ENCODE measurements around the gene HNRNPL. TPM values are rescaled to one million over a fixed set of nuclear protein-coding genes. Genes with fewer than 3 reads are reported as not detected.
"Not testable (repeated sequence)": the region's sequence is repeated elsewhere in the genome, so short reads cannot be mapped to it uniquely, and the experiment has no call there.

Gene HNRNPL
- total and polyA plus RNA-seq, 2 experiments from 2014 or later, result 184 to 209 TPM

- TF ChIP-seq EZH2 (IDR thresholded peaks at IDR 0.05; ENCODE audit: borderline replicate concordance) (no peak), CTCF (IDR thresholded peaks at IDR 0.05; ENCODE audit: poor library complexity) (no peak), EZH2phosphoT487 (IDR thresholded peaks at IDR 0.05; ENCODE audit: low read depth, severe bottlenecking, unreplicated experiment) (no peak)
- no peak overlapping the region for H2AFZ ChIP-seq
- no peak overlapping the region for H3K27ac ChIP-seq
- DNase-seq (ENCODE audit: low spot score), result no peak
- WGBS (ENCODE audit: low lambda C conversion rate, missing lambda C conversion rate), result 93% methylated on average over 48 of the region's 71 CpGs
- H3K4me1 ChIP-seq (ENCODE audit: insufficient read depth), result no peaks in the 10 kb centered on the region
- no peaks in the 10 kb centered on the region for H3K27me3 ChIP-seq
- H4K20me1 ChIP-seq (ENCODE audit: insufficient read depth, poor library complexity, severe bottlenecking), result no peaks in the 10 kb centered on the region
- H3K9me2 ChIP-seq (replicated peaks; ENCODE audit: insufficient read depth), result no peaks in the 10 kb centered on the region
- H3K9me3 ChIP-seq (ENCODE audit: low read depth), result no peaks in the 10 kb centered on the region
- H3K79me2 ChIP-seq, result no peaks in the 10 kb centered on the region
- no peak overlapping the region for H3K4me2 ChIP-seq
- H3K4me3 ChIP-seq, result no peak overlapping the region
- H3K36me3 ChIP-seq (replicated peaks; ENCODE audit: insufficient read depth, low read depth), result no peaks in the 10 kb centered on the region
Measured at GRCh38 chr19:38792250-38793111, 57.3 kb downstream of the HNRNPL start.

GRCh38 chr19:38791451-38792064 is 58.2 kb downstream of the HNRNPL start:
- H3K79me2 ChIP-seq; H3K4me3 ChIP-seq; H3K9me2 ChIP-seq (replicated peaks; ENCODE audit: insufficient read depth); H3K36me3 ChIP-seq (replicated peaks; ENCODE audit: insufficient read depth, low read depth); H3K9me3 ChIP-seq (ENCODE audit: low read depth); H3K27me3 ChIP-seq; DNase-seq (ENCODE audit: low spot score); H3K27ac ChIP-seq; H4K20me1 ChIP-seq (ENCODE audit: insufficient read depth, poor library complexity, severe bottlenecking); H3K4me1 ChIP-seq (ENCODE audit: insufficient read depth); H2AFZ ChIP-seq; H3K4me2 ChIP-seq: not testable (repeated sequence)
- WGBS (ENCODE audit: low lambda C conversion rate, missing lambda C conversion rate), result no CpG with 5 or more reads among the region's 40 CpGs

- H4K20me1 ChIP-seq (ENCODE audit: insufficient read depth, poor library complexity, severe bottlenecking); DNase-seq (ENCODE audit: low spot score); H3K9me2 ChIP-seq (replicated peaks; ENCODE audit: insufficient read depth); H3K27ac ChIP-seq; H3K27me3 ChIP-seq; H3K4me3 ChIP-seq; H3K9me3 ChIP-seq (ENCODE audit: low read depth); H3K4me1 ChIP-seq (ENCODE audit: insufficient read depth); H3K79me2 ChIP-seq; H3K36me3 ChIP-seq (replicated peaks; ENCODE audit: insufficient read depth, low read depth); H3K4me2 ChIP-seq; H2AFZ ChIP-seq: not testable (repeated sequence)
- 85% methylated on average over 11 of the region's 49 CpGs for WGBS (ENCODE audit: low lambda C conversion rate, missing lambda C conversion rate)
Measured at GRCh38 chr19:38790507-38791403, 59.0 kb downstream of the HNRNPL start.

GRCh38 chr19:38788478-38789243 is 61.1 kb downstream of the HNRNPL start, which contains the start of gene LGALS7B:
TSS of gene LGALS7B (plus strand) at chr19:38789200. CDS start at chr19:38789227, 27 bp downstream.
- no peak for DNase-seq (ENCODE audit: low spot score)
- no peak within 1 kb of the TSS for H3K27ac ChIP-seq
- 79% methylated on average over 12 of the region's 17 CpGs for WGBS (ENCODE audit: low lambda C conversion rate, missing lambda C conversion rate)
- H3K9me2 ChIP-seq (replicated peaks; ENCODE audit: insufficient read depth), result no peaks in the 10 kb centered on the region
- H3K4me2 ChIP-seq, result no peak within 1 kb of the TSS
- no peak within 1 kb of the TSS for H3K4me3 ChIP-seq
- no peaks in the 10 kb centered on the region for H3K4me1 ChIP-seq (ENCODE audit: insufficient read depth)
- no peaks in the 10 kb centered on the region for H3K79me2 ChIP-seq
- TF ChIP-seq EZH2phosphoT487 (IDR thresholded peaks at IDR 0.05; ENCODE audit: low read depth, severe bottlenecking, unreplicated experiment) (no peak), EZH2 (IDR thresholded peaks at IDR 0.05; ENCODE audit: borderline replicate concordance) (no peak), CTCF (IDR thresholded peaks at IDR 0.05; ENCODE audit: poor library complexity) (no peak)
- no peaks in the 10 kb centered on the region for H4K20me1 ChIP-seq (ENCODE audit: insufficient read depth, poor library complexity, severe bottlenecking)
- no peaks in the 10 kb centered on the region for H3K36me3 ChIP-seq (replicated peaks; ENCODE audit: insufficient read depth, low read depth)
- no peaks in the 10 kb centered on the region for H3K27me3 ChIP-seq
- no peak within 1 kb of the TSS for H2AFZ ChIP-seq
- no peaks in the 10 kb centered on the region for H3K9me3 ChIP-seq (ENCODE audit: low read depth)

Data from hepatocyte (in vitro differentiated cells).